SHP77 treated with DMSO at 0.1 percent for 48 hours (cell line): ENCODE results near the gene NOP9.

ENCODE experiments used
- DNase-seq: peaks from one replicate; lab custom pipeline; 2025; lab: John Stamatoyannopoulos, UW

NOP9 gene

GRCh38 chr14:24329073-24329663, 29.5 kb downstream of the NOP9 start:
- DNase-seq, result no peak

- no peak for DNase-seq
These were observed 30.1 kb downstream of the NOP9 start for GRCh38 chr14:24329736-24330135.

- no peak for DNase-seq
These were observed 31.5 kb downstream of the NOP9 start for GRCh38 chr14:24330973-24331674.

GRCh38 chr14:24331731-24332267, 32.1 kb downstream of the NOP9 start:
- peak; percentile 45 for DNase-seq

- no peak for DNase-seq
These were observed 32.8 kb downstream of the NOP9 start for GRCh38 chr14:24332268-24332993.

- DNase-seq, result no peak
These were observed 35.0 kb downstream of the NOP9 start, which contains the start of gene ADCY4 for GRCh38 chr14:24334431-24335291. Gene ADCY4, minus strand, starts transcription at chr14:24335071. Its CDS starts 419 bp downstream, at chr14:24334652.

- no peak for DNase-seq
These were observed 36.0 kb downstream of the NOP9 start for GRCh38 chr14:24335461-24336171.

- no peak for DNase-seq
These were observed 37.6 kb downstream of the NOP9 start for GRCh38 chr14:24337144-24337823.

- DNase-seq, result no peak
These were observed 38.1 kb downstream of the NOP9 start for GRCh38 chr14:24337824-24338175.

- DNase-seq, result no peak
These were observed 39.2 kb downstream of the NOP9 start for GRCh38 chr14:24338843-24339242.

GRCh38 chr14:24339284-24340151, 39.9 kb downstream of the NOP9 start, which contains the start of gene RIPK3:
Gene RIPK3, minus strand, starts transcription at chr14:24339991. Its CDS starts 165 bp downstream, at chr14:24339826.
- no peak for DNase-seq

- DNase-seq, result no peak
These were observed 41.0 kb downstream of the NOP9 start for GRCh38 chr14:24340606-24341005.

- no peak for DNase-seq
These were observed 43.2 kb downstream of the NOP9 start for GRCh38 chr14:24342889-24343288.

GRCh38 chr14:24343795-24344660, 44.4 kb downstream of the NOP9 start:
- no peak for DNase-seq

GRCh38 chr14:24347134-24347533, 47.5 kb downstream of the NOP9 start:
- no peak for DNase-seq

GRCh38 chr14:24348186-24348585, 48.5 kb downstream of the NOP9 start:
- DNase-seq, result no peak

GRCh38 chr14:24349742-24350141, 50.1 kb downstream of the NOP9 start:
- no peak for DNase-seq

GRCh38 chr14:24351517-24351916, 51.9 kb downstream of the NOP9 start:
- no peak for DNase-seq
